SJSA1 (cell line): ENCODE data around the gene WFDC1. TPM values are rescaled to one million over a fixed set of nuclear protein-coding genes. Genes with fewer than 3 reads are reported as not detected.

Experiments
- total RNA-seq: library from RNA; depleted of rRNA; stranded (reverse); fragments of >200 nt; shearing (Covaris generic); gene quantifications from 2 replicates; pipeline ENCODE4 v1.2.3, GENCODE V29; 2014; rRNA removed

Gene WFDC1
- total RNA-seq, 1 experiment from 2014 or later = 143 TPM

Other genes starting within 250 kb of the WFDC1 start
- gene MBTPS1, start 177.9 kb upstream of the WFDC1 start, total RNA-seq = 64.9 and 65.0 TPM in 2 replicates
- gene HSDL1, start 149.7 kb upstream of the WFDC1 start, total RNA-seq = 29.0 and 36.4 TPM in 2 replicates
- gene DNAAF1, start 149.6 kb upstream of the WFDC1 start, total RNA-seq = not detected in 2 replicates
- gene TAF1C, start 107.8 kb upstream of the WFDC1 start, total RNA-seq = 16.8 and 20.5 TPM in 2 replicates
- gene ADAD2, start 103.7 kb upstream of the WFDC1 start, total RNA-seq = not detected in 2 replicates
- not detected in 2 replicates for gene KCNG4, start 54.9 kb upstream of the WFDC1 start, total RNA-seq
- gene ATP2C2, start 73.7 kb downstream of the WFDC1 start, total RNA-seq = not detected in 2 replicates
- 8.2 and 8.4 TPM in 2 replicates for gene MEAK7, start 209.8 kb downstream of the WFDC1 start, total RNA-seq